ENCODE results near the gene CAPSL.

- TF ChIP-seq CTCF (IDR thresholded peaks at IDR 0.05) (no peak), POLR2A (IDR thresholded peaks at IDR 0.05) (no peak)
Observed at GRCh38 chr5:35974570-35974969, 36.1 kb upstream of the CAPSL start.
